GM12875 (cell line): ENCODE data around the gene SRCIN1.

Experiments used
- H3K4me3 ChIP-seq: one replicate; pipeline ENCODE4 v1.5.1; 2011; ENCODE audit warnings: low read depth, low read length, control low read depth
- CTCF ChIP-seq: IDR thresholded peaks from 2 replicates; pipeline ENCODE4 v1.5.1; 2011; ENCODE audit warnings: low read depth, mild to moderate bottlenecking, control low read depth, inconsistent platforms, low read length, moderate library complexity, borderline replicate concordance; ENCODE audit not compliant: insufficient read depth

Gene SRCIN1

GRCh38 chr17:38620551-38621277 lies 15.0 kb upstream of the SRCIN1 start:
- no peak for TF ChIP-seq CTCF
- H3K4me3 ChIP-seq = no peak overlapping the region

- H3K4me3 ChIP-seq = no peak overlapping the region
These were observed 14.3 kb upstream of the SRCIN1 start for GRCh38 chr17:38619937-38620550.

GRCh38 chr17:38619451-38619795 lies 13.7 kb upstream of the SRCIN1 start:
- H3K4me3 ChIP-seq = no peak overlapping the region
- no peak for TF ChIP-seq CTCF

More at GRCh38 chr17:38619937-38620550, 14.3 kb upstream of the SRCIN1 start:
- no peak for TF ChIP-seq CTCF

GRCh38 chr17:38617967-38618760 lies 12.4 kb upstream of the SRCIN1 start:
- no peak overlapping the region for H3K4me3 ChIP-seq
- TF ChIP-seq CTCF = no peak

GRCh38 chr17:38617074-38617860 lies 11.5 kb upstream of the SRCIN1 start:
- no peak for TF ChIP-seq CTCF

GRCh38 chr17:38616361-38616760 lies 10.6 kb upstream of the SRCIN1 start:
- no peak for TF ChIP-seq CTCF

More at GRCh38 chr17:38617074-38617860, 11.5 kb upstream of the SRCIN1 start:
- H3K4me3 ChIP-seq = no peak overlapping the region

More at GRCh38 chr17:38616361-38616760, 10.6 kb upstream of the SRCIN1 start:
- no peak overlapping the region for H3K4me3 ChIP-seq
